ENCODE data around the gene RXFP4. TPM values are rescaled to one million over a fixed set of nuclear protein-coding genes. Genes with fewer than 3 reads are reported as not detected.

Gene RXFP4
- polyA plus RNA-seq, 2 of the 4 experiments (the other 2 are of a cell fraction): 0.06 to 0.12 TPM

GRCh38 chr1:155918660-155919059 lies 22.8 kb upstream of the RXFP4 start:
- no peak for DNase-seq (ENCODE audit: low read depth in 1 of 2, low spot score in 1 of 2)
- Histone ChIP-seq H3K4me1 (no peaks in the 10 kb centered on the region), H3K4me2 (no peak overlapping the region), H3K4me3 (no peak overlapping the region), H3K27ac (no peak overlapping the region), H3K9me3 (no peaks in the 10 kb centered on the region)
- POLR2A ChIA-PET: interaction anchor here (0.7 kb wide), 1 partner anchor 23 kb away, joined by 5 read pairs; no protein-coding TSS in a partner anchor
- no peak for ATAC-seq
- TF ChIP-seq USF2 (IDR thresholded peaks at IDR 0.05) (no peak), POLR2A (IDR thresholded peaks at IDR 0.05; ENCODE audit: low read length) (no peak), KDM5A (IDR thresholded peaks at IDR 0.05) (no peak), HOXB13 (CRISPR knock-in tag; IDR thresholded peaks at IDR 0.05; ENCODE audit: low read depth) (no peak), ESRRA (IDR thresholded peaks at IDR 0.05; ENCODE audit: borderline replicate concordance, low read length) (no peak), ZFP36 (IDR thresholded peaks at IDR 0.05; ENCODE audit: borderline replicate concordance, partially characterized antibody) (no peak), ZNF302 (CRISPR knock-in tag; IDR thresholded peaks at IDR 0.05) (no peak), FOXS1 (CRISPR knock-in tag; IDR thresholded peaks at IDR 0.05) (no peak), MYC (IDR thresholded peaks at IDR 0.05; ENCODE audit: borderline replicate concordance, low read length) (no peak), PBX3 (IDR thresholded peaks at IDR 0.05) (no peak)
- CTCF ChIA-PET: interaction anchor here (0.7 kb wide), 2 partner anchors 10 to 71 kb away, joined by 3 read pairs; no protein-coding TSS in a partner anchor
- WGBS (ENCODE audit: missing lambda C conversion rate): 72% methylated on average over 3 of the region's 3 CpGs
- FAIRE-seq: no peak

GRCh38 chr1:155919801-155920200 lies 21.6 kb upstream of the RXFP4 start:
- ChIA-PET POLR2A (no interaction called here), CTCF (interaction anchor here (1.3 kb wide), 1 partner anchor 42 kb away, joined by 3 read pairs; no protein-coding TSS in a partner anchor)
- TF ChIP-seq E2F6 (IDR thresholded peaks at IDR 0.05; ENCODE audit: borderline replicate concordance, low read depth): no peak
- no peak for TF ChIP-seq ELK1 (IDR thresholded peaks at IDR 0.05; ENCODE audit: low read depth, low read length)
- TF ChIP-seq MYC (IDR thresholded peaks at IDR 0.05; ENCODE audit: borderline replicate concordance, low read length): no peak
- TF ChIP-seq NR3C1 (IDR thresholded peaks at IDR 0.05): no peak
- TF ChIP-seq KDM5A (IDR thresholded peaks at IDR 0.05): no peak
- no peak for TF ChIP-seq JUNB (IDR thresholded peaks at IDR 0.05)
- no peak for TF ChIP-seq HOXA7 (CRISPR knock-in tag; IDR thresholded peaks at IDR 0.05)
- no peak for TF ChIP-seq ATOH8 (CRISPR knock-in tag; IDR thresholded peaks at IDR 0.05; ENCODE audit: low read depth)
- TF ChIP-seq RAD21 (conservative IDR thresholded peaks at IDR 0.05 in 1 of 2, IDR thresholded peaks at IDR 0.05 in 1 of 2): no peak
- Histone ChIP-seq H3K4me1 (no peaks in the 10 kb centered on the region), H3K4me3 (no peak overlapping the region), H3K4me2 (no peak overlapping the region), H3K27ac (no peak overlapping the region), H3K9me3 (no peaks in the 10 kb centered on the region)
- 97% methylated on average over 2 of the region's 2 CpGs for WGBS (ENCODE audit: missing lambda C conversion rate)
- ATAC-seq (no peak), FAIRE-seq (no peak), DNase-seq (ENCODE audit: low read depth in 1 of 2, low spot score in 1 of 2) (no peak)

- ChIA-PET POLR2A (no interaction called here), CTCF (interaction anchor here (1.3 to 2.2 kb wide), 3 partner anchors 13 to 145 kb away, joined by 3 to 8 read pairs (median 4); partner anchors contain the start of gene KHDC4)
- Histone ChIP-seq H3K4me3 (no peak overlapping the region), H3K27ac (no peak overlapping the region), H3K9me3 (no peaks in the 10 kb centered on the region), H3K4me1 (no peaks in the 10 kb centered on the region), H3K4me2 (no peak overlapping the region)
- TF ChIP-seq NR3C1 (IDR thresholded peaks at IDR 0.05) (no peak), FOSL2 (IDR thresholded peaks at IDR 0.05) (no peak), FOSL2 (CRISPR knock-in tag; IDR thresholded peaks at IDR 0.05) (no peak), KDM5A (IDR thresholded peaks at IDR 0.05) (no peak), USF2 (IDR thresholded peaks at IDR 0.05) (no peak), CHD2 (IDR thresholded peaks at IDR 0.05; ENCODE audit: low read length, partially characterized antibody) (no peak), CHD4 (IDR thresholded peaks at IDR 0.05; ENCODE audit: borderline replicate concordance) (no peak), BCL3 (IDR thresholded peaks at IDR 0.05) (no peak), E2F6 (IDR thresholded peaks at IDR 0.05; ENCODE audit: borderline replicate concordance, low read depth) (no peak), ZNF302 (CRISPR knock-in tag; IDR thresholded peaks at IDR 0.05) (no peak), RFX5 (IDR thresholded peaks at IDR 0.05) (no peak), RNF2 (IDR thresholded peaks at IDR 0.05; ENCODE audit: borderline replicate concordance, low read depth) (no peak), ATOH8 (CRISPR knock-in tag; IDR thresholded peaks at IDR 0.05; ENCODE audit: low read depth) (no peak)
- ATAC-seq (no peak), DNase-seq (ENCODE audit: low read depth in 1 of 2, low spot score in 1 of 2) (no peak), FAIRE-seq (no peak)
- 94% methylated on average over 3 of the region's 3 CpGs for WGBS (ENCODE audit: missing lambda C conversion rate)
These were observed 20.7 kb upstream of the RXFP4 start for GRCh38 chr1:155920717-155921116.
